Lower leg skin (tissue), 4 donors: ENCODE results near the gene APBA3. TPM values are rescaled to one million over a fixed set of nuclear protein-coding genes. Genes with fewer than 3 reads are reported as not detected.

Source experiments
- DNase-seq, 2 donors: peaks; one replicate each; pipeline ENCODE4 v3.0.0-alpha.2; 2019; ENCODE audit warnings: low spot score in 2 of 2
- H3K4me3 ChIP-seq: fragments of 200-600 bp; sonication (generic); 2 replicates; pipeline ENCODE4 v1.5.1; 2017; ENCODE audit warnings: mild to moderate bottlenecking, low read depth; ENCODE audit not compliant: poor library complexity, severe bottlenecking
- POLR2A ChIP-seq, 2 donors: fragments of 450-650 bp; IDR thresholded peaks; one replicate each; pipeline ENCODE4 v1.6.1; 2016 to 2017; ENCODE audit warnings: antibody characterized with exemption in 2 of 2, mild to moderate bottlenecking in 1 of 2, moderate library complexity in 1 of 2
- WGBS, 2 donors: methylation state at CpG; one replicate each; pipeline ENCODE4 v1.1.5; 2018; 5-methylcytosine and 5-hydroxymethylcytosine counted together
- intact Hi-C: fragments of 100-400 bp; cut with DNase I; formaldehyde crosslinking; loops from one replicate; pipeline ENCODE4 v1.15.0; 2023; ENCODE audit warnings: low total_unique reads
- total RNA-seq, 4 donors: library from RNA; depleted of rRNA; stranded (reverse); fragments of >200 nt; gene quantifications; one replicate each; pipeline ENCODE4 v1.1.0, GENCODE V29; 2016
- TF ChIP-seq, protein P1 (sequence below), 3 donors: fragments of 450-650 bp; IDR thresholded peaks; one replicate each; pipeline ENCODE4 v1.5.1; 2016; ENCODE audit warnings: antibody characterized with exemption in 3 of 3, mild to moderate bottlenecking in 3 of 3, moderate library complexity in 2 of 3

Gene APBA3
- total RNA-seq, 4 donors from 2014 or later, result 21.8 to 34.6 (median 31.8) TPM

DNA sequence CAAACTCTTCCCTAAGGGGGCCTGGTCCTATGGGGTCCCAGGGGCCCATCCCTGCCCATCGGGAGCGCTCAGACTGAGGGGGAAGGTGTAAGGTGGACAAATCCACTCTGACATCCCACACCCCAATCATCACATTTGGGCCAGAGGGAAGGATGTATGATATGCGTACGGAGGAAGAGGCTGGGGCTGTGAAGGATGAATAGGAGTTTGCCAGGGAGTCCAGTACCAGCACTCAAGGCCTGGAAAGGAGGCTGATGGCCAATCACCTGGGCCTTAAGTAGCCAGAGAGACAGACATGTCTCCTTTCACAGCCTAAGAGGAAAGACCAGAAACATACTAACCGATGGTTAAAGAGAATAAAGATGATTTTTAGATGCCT is 38.4 kb downstream of the APBA3 start:
- WGBS, 2 donors, result 72 to 80% methylated on average over 5 of the region's 5 CpGs
- H3K4me3 ChIP-seq, result no peak overlapping the region
- intact Hi-C loops, result no loop called here
- no peak for TF ChIP-seq POLR2A (IDR thresholded peaks at IDR 0.05)
- TF ChIP-seq, protein P1, sequence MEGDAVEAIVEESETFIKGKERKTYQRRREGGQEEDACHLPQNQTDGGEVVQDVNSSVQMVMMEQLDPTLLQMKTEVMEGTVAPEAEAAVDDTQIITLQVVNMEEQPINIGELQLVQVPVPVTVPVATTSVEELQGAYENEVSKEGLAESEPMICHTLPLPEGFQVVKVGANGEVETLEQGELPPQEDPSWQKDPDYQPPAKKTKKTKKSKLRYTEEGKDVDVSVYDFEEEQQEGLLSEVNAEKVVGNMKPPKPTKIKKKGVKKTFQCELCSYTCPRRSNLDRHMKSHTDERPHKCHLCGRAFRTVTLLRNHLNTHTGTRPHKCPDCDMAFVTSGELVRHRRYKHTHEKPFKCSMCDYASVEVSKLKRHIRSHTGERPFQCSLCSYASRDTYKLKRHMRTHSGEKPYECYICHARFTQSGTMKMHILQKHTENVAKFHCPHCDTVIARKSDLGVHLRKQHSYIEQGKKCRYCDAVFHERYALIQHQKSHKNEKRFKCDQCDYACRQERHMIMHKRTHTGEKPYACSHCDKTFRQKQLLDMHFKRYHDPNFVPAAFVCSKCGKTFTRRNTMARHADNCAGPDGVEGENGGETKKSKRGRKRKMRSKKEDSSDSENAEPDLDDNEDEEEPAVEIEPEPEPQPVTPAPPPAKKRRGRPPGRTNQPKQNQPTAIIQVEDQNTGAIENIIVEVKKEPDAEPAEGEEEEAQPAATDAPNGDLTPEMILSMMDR (IDR thresholded peaks at IDR 0.05), result no peak
- DNase-seq, result no peak

DNA sequence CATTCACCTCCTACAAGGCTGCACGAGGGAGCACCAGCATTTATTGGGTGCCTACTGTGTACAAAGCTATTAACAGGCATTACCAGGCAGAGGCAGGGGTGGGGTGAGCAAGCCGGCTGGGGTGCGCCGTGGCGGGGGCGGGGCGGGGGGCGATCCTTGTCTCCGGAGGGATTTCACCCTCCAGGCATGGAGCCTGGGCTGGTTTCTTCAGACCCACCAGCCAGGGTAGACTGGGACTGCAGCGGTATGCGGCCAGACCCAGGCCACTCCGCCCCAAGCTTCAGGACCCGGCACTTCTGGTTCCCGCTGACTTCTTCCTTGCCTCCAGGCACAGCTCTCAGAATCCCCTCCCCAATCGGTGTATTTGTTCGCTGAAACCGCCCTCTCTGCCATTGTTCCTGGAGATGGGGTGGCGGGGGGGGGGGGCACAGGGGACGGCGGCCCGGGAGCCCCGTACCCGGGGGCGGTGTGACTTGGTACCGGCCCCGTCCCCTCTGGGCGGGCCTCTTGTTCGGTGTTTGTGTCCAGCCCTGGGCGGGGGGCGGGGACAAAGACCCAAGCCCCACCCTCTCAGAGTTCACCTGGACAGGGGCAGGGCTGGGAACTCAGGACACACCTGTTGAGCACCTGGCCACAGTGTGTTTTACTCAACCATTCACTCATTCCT is 38.9 kb downstream of the APBA3 start:
- no peak for DNase-seq
- intact Hi-C loops, result no loop called here
- H3K4me3 ChIP-seq, result no peak overlapping the region
- TF ChIP-seq, protein P1 (IDR thresholded peaks at IDR 0.05), result no peak
- TF ChIP-seq POLR2A (IDR thresholded peaks at IDR 0.05), result no peak
- WGBS, 2 donors, result 0 to 2% methylated on average over 1 to 25 of the region's 30 CpGs

DNA sequence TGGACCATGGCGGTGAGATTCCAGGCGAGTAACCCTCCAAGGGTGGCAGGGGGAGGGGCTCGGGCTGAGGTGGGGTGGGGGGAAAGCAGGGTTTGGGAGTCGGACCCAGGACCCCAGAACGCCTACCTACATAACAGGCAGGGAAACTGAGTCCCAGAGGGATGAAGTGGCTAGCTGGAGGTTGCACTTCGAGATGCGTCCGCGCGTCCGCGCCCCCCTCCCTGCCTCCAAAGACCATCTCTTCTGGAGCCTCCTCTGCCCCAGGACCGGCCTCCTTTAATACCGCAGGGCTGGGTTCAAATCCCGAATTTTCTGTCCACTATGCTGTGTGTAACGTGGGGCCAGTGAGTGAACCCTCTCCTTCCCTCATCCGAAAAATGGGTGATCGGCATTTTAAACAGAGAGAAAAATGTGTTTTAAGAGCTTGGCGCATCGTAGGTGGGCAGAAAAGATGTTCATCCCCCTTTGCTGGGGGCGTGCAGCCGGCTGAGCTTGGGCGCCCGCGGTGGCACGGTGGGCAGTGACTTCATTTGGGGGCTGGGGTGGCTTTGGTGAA is 39.5 kb downstream of the APBA3 start:
- intact Hi-C loops, result no loop called here
- WGBS, 2 donors, result 2 to 5% methylated on average over 23 to 26 of the region's 26 CpGs
- TF ChIP-seq, protein P1 (IDR thresholded peaks at IDR 0.05), result no peak
- TF ChIP-seq POLR2A (IDR thresholded peaks at IDR 0.05), result no peak
- no peak for DNase-seq
- no peak overlapping the region for H3K4me3 ChIP-seq

DNA sequence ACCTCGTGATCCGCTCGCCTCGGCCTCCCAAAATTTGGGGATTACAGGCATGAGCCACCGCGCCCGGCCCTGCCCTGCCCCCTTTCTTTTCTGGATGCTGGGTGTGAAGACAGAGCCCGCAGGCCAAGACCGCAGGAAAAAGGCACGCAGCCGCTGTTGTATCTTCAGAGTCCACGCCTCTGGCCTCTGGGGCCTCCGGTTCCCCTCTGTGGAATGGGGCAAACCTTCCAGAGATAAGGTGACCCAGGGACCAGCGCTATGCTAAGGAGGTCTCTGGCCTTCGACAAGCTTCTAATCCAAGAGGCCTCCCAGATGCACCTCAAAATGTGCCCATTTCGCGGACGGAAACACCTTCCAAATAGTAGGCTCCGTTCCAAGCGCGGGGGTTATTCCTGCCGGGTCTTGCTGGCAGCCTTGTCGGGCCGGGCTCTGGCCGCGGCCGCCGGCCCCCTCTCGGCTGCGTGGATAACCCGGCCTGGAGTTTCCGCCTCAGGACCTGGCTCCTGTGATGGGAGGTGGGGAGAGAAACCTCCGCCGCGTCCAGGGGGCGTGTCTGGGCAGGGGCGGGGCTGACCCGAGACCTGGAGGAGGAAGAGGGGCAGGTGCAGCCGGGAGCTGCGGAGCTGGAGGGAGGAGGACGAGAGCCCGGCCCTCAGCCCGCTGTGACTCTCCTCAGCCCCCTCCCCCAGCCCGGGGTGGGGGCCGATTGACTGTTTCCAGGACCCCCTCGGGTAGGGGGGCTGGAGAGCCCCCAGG is 40.2 kb downstream of the APBA3 start:
- TF ChIP-seq, protein P1 (IDR thresholded peaks at IDR 0.05), result no peak
- no peak for TF ChIP-seq POLR2A (IDR thresholded peaks at IDR 0.05)
- WGBS, 2 donors, result 14 to 16% methylated on average over 41 to 46 of the region's 46 CpGs
- intact Hi-C loops, result no loop called here

DNA sequence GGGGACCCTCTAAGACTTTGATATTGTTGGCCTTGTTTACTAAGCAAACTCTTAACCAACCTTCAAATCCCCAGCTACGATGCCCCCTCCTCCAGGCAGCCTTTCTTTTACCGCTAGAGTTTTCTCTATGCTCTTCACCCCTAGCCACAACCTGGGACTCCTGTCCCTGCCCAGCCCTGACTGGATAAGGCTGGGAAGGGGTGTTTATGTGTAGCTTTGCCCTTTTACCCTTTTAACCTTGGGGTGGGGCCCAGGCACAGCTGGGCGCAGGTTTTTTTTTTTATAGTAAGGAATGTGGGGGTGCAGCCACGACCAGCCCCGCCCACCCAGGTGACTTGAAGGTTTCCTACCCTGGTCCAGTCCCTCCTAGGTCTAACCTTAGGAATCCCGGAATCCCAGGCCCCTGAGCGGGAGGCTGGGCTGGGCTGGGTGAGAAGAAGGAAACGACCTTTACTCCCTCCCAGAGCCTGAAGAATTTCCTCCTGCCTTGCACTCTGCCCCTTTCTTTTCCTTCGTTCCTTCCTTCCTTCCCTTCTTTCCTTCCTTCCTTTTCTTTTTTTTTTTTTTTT is 41.1 kb downstream of the APBA3 start:
- no peak overlapping the region for H3K4me3 ChIP-seq
- WGBS, 2 donors, result 14 to 19% methylated on average over 9 of the region's 9 CpGs
- TF ChIP-seq, protein P1 (IDR thresholded peaks at IDR 0.05), result no peak
- TF ChIP-seq POLR2A (IDR thresholded peaks at IDR 0.05), result no peak
- DNase-seq, result no peak
- intact Hi-C loops, result no loop called here

More for the DNA sequence above, 40.2 kb downstream of the APBA3 start:
- peak; percentile 69 to 95 for DNase-seq
- no peak overlapping the region for H3K4me3 ChIP-seq
